Renal cortical epithelial cell (primary cell): ENCODE data around the gene ZNF836. TPM values are rescaled to one million over a fixed set of nuclear protein-coding genes. Genes with fewer than 3 reads are reported as not detected.
"Not testable (repeated sequence)": the region's sequence is repeated elsewhere in the genome, so short reads cannot be mapped to it uniquely, and the experiment has no call there.

Source experiments
- DNase-seq: peaks from one replicate; pipeline ENCODE4 v3.0.0-alpha.2; 2011; ENCODE audit warnings: low read depth
- total RNA-seq: library from RNA; depleted of rRNA; stranded (reverse); fragments of >200 nt; gene quantifications from 2 replicates; pipeline ENCODE4 v1.2.3, GENCODE V29; 2014

The ZNF836 gene
- total RNA-seq, result 7.5 and 18.2 TPM in 2 replicates

DNA sequence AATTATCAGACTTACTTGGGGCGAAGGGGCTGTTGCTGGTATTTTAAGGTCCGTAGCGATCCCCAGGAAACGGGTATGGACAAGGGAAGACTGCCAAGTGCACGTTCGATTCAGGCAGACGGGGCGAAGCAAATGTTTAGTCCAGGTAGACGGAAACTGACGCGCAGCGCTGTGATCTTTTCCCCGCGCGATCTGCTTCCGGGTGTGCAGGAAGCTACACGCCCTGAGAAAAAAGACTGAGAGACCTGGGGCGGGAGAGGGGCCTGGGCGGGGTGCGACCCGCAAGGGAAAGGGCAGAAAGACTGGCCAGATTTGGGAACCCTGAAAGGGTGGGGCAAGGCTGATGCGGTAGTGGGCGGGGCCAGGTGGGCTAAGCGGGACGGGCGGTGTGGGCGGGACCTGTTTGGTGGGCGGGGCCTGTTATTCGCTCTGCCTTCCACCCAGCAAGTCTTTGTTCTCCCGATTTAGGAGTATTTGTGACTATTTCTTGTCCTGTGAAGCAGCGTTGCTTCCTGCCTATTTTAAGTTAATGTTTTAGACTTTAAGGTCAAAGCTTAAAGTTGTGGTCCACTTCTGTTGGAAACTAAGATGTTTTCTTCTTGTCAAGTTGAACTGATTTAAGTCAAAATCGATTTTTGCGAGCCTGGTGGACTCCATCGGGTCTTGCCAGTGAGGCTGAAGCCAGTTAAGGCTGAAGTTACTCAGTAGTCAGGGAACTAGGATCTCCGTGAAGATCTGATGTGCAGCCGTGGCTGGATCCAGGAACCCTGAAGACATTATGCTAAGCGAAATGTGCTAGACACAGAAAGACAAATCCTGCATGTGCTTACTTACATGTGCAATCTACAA lies at the start of gene ZNF836:
Gene ZNF836, minus strand, starts transcription at position 301 of the 849 bp plus-strand sequence. CDS start 3,549 bp downstream, outside the sequence.
- DNase-seq, result peak; percentile 65

GRCh38 chr19:52221031-52221430 lies 49.6 kb upstream of the ZNF836 start:
- no peak for DNase-seq

DNA sequence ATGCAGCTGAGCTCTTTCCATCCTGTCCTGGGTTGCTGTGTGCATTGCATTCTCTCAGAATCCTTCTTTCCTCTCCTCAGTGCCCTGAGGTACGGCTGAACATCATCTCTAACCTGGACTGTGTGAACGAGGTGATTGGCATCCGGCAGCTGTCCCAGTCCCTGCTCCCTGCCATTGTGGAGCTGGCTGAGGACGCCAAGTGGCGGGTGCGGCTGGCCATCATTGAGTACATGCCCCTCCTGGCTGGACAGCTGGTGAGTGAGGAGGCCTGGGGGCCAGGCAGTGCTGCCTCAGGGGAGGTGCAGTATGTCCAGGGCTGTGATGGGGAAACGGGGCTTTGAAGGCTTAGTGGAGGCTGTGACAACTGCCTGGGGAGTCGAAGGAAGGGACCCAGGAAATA lies 48.2 kb upstream of the ZNF836 start:
- no peak for DNase-seq

- no peak for DNase-seq
These were observed 46.2 kb upstream of the ZNF836 start for GRCh38 chr19:52217576-52217975.

DNA sequence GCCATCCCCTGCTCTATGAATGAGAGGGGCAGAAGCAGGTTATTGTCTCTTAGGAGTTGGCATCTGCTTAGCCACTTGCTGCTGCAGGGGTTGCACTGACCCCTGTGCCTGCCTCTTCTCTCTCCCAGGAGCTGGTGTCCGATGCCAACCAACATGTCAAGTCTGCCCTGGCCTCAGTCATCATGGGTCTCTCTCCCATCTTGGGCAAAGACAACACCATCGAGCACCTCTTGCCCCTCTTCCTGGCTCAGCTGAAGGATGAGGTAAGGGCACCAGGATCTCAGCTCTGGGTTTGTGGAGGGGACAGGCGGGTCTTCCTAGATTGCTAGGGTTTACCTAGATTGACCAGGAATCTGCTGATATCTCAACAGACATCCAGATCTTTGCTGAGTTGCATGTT lies 45.0 kb upstream of the ZNF836 start:
- DNase-seq, result no peak

- no peak for DNase-seq
These were observed 42.8 kb upstream of the ZNF836 start for GRCh38 chr19:52214241-52214640.

DNA sequence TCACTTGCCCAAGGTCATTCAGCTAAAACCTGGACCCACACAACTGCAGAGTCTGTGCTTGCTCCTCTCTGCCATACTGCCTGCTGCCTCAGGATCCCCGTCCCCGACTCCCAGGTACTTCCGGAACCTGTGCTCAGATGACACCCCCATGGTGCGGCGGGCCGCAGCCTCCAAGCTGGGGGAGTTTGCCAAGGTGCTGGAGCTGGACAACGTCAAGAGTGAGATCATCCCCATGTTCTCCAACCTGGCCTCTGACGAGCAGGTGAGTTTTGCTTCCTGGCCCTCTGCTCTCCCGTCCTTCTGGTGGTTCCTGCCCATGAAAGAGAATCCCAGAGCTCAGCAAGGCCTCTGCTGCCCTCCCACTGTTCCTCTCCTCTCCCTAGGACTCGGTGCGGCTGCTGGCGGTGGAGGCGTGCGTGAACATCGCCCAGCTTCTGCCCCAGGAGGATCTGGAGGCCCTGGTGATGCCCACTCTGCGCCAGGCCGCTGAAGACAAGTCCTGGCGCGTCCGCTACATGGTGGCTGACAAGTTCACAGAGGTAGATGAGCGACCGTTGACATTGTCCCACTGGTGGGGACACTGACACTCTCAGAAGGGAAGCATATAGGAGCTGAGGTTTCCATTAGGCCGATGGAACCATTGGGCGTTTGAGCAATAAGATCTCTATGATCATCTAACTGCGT lies 41.3 kb upstream of the ZNF836 start:
- no peak for DNase-seq

- DNase-seq, result no peak
These were observed 40.6 kb upstream of the ZNF836 start for GRCh38 chr19:52211926-52212571.

GRCh38 chr19:52211203-52211602 lies 39.8 kb upstream of the ZNF836 start:
- DNase-seq, result no peak

DNA sequence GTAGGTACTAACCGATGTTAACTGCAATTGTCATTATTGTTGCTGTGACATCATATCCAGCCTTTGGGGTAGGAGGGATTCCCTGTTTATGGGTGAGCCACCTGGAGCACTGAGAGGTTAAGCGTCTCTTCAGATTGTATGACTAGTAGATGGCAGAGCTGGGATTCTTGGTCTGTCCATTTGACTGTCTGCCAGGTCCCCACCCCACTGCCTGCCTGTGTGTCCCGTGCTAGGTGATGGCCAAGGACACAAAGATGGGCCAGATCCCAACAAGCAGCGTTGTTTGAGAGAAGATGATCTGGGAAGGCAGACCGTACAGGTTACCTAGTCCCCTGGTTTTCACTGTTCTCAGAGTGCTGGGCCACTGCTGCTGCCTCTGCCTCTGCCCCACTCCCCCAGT lies 35.1 kb upstream of the ZNF836 start:
- no peak for DNase-seq

DNA sequence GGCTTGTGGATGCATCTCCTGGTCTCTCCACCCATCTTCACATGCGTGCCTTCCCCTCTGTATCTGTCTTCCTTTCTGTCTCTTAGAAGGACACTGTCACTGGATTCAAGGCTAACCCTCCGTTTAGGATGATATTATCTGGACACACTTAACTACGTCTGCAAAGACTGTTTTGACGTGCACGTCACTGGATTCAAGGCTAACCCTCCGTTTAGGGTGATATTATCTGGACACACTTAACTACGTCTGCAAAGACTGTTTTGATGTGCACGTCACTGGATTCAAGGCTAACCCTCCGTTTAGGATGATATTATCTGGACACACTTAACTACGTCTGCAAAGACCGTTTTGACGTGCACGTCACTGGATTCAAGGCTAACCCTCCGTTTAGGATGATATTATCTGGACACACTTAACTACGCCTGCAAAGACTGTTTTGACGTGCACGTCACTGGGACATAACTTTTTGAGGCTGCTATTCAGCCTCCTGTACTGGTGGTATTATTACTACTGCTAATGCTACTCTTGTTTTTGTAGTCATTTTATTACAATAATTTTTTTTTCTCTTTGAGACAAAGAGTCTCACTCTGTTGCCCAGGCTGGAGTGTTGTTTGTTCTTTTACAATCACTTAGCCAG lies 29.5 kb upstream of the ZNF836 start:
- DNase-seq, result not testable (repeated sequence)

DNA sequence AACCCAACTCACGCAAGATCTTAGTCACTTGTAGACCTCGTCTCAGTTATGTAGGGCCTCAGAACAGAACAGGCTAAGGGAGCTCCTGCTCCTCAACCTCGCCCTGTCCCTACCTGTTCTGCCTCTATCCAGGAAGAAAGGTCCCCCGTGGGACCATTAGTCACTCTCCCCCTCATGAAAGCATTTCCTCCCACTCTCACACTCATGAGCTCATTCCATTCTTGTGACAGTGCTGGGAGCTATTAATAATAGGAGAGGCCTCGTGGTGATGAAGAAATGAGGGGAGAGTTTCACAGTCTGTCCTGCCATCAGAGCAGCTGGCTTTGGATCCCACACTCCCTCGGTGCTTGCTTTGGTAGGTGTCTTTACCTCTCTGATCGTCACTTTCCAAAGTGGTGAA lies 28.6 kb upstream of the ZNF836 start:
- peak; percentile 44 for DNase-seq

DNA sequence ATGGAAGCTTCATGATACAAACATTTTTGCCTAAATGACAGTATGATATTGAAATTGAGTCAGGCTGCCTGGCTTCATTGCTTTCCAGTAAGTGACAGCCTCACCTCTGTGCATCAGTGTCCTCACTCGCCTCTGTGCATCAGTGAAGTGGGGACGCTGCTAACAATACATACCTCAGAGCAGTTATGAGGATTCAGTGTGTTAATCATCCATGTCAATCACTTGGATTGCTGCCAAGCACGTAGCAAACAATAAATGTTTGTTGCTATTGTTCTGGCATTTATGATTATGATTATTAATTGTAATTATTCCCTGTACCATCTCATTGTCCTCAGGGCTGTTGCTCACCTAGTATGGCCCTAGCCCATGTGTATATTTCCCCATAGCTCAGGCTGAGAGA lies 27.3 kb upstream of the ZNF836 start:
- no peak for DNase-seq

- no peak for DNase-seq
These were observed 26.5 kb upstream of the ZNF836 start for GRCh38 chr19:52197964-52198363.

- no peak for DNase-seq
These were observed 25.0 kb upstream of the ZNF836 start for GRCh38 chr19:52196256-52196967.

DNA sequence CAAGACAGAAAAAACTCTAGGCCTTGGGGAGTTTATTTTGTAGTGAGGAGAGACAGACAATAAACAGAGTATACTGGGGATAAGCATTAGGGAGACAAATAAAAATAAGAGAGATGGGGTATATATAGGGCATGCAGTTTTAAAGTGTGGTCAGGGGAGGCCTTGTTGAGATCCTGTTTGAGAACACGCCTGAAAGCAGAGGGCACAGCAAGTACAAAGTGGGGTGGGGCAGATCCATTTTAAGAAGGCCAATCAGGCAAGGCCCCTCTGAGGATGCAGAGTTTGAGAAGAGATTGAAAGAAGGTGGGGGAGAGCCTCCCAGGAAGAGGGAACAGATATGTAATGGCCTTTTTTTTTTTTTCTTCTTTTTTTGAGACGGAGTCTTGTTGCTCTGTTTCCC lies 20.5 kb upstream of the ZNF836 start:
- DNase-seq, result no peak

- DNase-seq, result peak; percentile 35
These were observed 20.0 kb upstream of the ZNF836 start for GRCh38 chr19:52191389-52191788.

DNA sequence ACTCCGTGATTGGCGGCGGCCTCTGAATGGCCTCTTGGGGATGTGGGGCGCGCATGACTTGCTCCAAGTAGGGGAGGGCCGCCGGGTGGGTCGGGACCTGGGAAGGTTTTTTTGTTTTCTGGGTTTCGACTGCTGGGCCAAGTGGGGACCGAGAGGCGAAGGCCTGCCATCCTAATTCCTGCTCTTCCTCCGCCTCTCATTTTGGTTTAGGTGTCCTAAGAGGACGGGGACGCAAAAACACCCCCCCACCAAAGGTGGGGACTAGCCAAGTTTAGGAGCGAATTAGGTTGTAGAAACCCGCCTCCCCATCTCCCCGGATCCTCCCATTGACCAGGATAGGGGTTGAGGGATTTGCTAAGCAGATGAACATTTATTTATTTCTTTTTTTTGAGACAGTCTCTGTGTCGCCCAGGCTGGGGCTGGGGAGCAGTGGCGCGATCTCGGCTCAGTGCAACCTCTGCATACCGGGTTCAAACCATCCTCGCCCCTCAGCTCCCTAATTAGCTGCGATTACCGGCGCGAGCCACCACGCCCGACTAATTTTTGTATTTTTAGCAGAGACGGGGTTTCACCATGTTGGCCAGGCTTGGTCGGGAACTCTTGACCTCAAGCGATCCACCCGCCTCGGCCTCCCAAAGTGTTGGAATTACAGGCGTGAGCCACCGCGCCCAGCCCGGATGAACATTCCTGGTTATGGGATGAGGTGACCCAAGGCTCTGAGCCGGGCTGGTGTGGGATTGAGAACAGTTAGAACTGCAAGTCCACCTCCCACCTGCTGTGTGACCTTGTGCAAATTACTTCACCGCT lies 19.3 kb upstream of the ZNF836 start:
- peak; percentile 19 for DNase-seq

DNA sequence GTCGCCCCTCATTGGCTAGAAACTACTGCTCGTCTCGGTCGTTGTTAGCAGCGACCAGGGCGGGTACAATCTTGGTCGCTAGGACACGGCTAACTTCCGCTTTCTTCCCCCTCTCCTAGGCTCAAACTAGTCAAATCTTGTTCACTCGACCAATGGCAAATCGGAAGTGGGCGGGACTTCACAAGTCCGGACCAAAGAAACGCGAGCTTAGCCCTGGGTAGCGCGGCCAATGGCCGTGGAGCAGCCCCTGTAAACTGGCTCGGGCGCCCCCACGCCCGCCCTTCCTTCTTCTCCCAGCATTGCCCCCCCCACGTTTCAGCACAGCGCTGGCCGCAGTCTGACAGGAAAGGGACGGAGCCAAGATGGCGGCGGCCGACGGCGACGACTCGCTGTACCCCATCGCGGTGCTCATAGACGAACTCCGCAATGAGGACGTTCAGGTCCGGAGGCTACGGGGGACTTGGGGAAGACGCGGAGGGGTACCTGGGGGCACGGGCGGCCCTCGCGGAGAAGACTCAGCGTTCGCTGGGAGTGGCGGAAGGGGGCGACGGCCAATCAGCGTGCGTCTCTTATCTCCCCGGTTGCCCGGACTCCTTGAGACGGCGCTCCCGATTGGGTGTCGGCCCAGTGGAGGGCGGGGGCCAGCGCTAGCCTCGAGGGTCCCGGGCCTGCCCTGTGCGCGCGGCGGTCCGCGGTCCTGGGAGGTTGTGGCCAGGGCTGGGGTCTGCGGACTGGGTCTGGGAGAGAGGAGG lies 18.5 kb upstream of the ZNF836 start, which contains the start of gene PPP2R1A:
Gene PPP2R1A, plus strand, starts transcription at position 318 of the 752 bp plus-strand sequence. Its CDS starts 45 bp downstream, at position 363.
- peak; percentile 100 for DNase-seq
